Smooth muscle cell (in vitro differentiated cells): ENCODE measurements around the gene TMEM98. TPM values are rescaled to one million over a fixed set of nuclear protein-coding genes. Genes with fewer than 3 reads are reported as not detected.
"Not testable (repeated sequence)": the region's sequence is repeated elsewhere in the genome, so short reads cannot be mapped to it uniquely, and the experiment has no call there.

Source experiments
- DNase-seq: peaks from one replicate; lab custom pipeline; 2025; ENCODE audit not compliant: unreplicated experiment; lab: John Stamatoyannopoulos, UW
- H2AFZ ChIP-seq: fragments of 200-600 bp; sonication (generic); 2 replicates; pipeline ENCODE4 v1.6.0; 2016; ENCODE audit warnings: antibody characterized with exemption, low read depth, mild to moderate bottlenecking
- H3F3A ChIP-seq: fragments of 200-600 bp; sonication (generic); 2 replicates; pipeline ENCODE4 v1.6.0; 2017; ENCODE audit warnings: antibody characterized with exemption, low read depth
- H3K27ac ChIP-seq: fragments of 200-600 bp; sonication (generic); 2 replicates; pipeline ENCODE4 v1.5.1; 2016; ENCODE audit warnings: low read depth, mild to moderate bottlenecking
- H3K27me3 ChIP-seq: fragments of 200-600 bp; sonication (generic); 2 replicates; pipeline ENCODE4 v1.6.1; 2016; ENCODE audit warnings: low read depth, mild to moderate bottlenecking
- H3K36me3 ChIP-seq: fragments of 200-600 bp; sonication (generic); 2 replicates; pipeline ENCODE4 v1.5.1; 2016; ENCODE audit warnings: low read depth
- H3K4me1 ChIP-seq: fragments of 200-600 bp; sonication (generic); 2 replicates; pipeline ENCODE4 v1.5.1; 2016; ENCODE audit warnings: low read depth
- H3K4me2 ChIP-seq: fragments of 200-600 bp; sonication (generic); 2 replicates; pipeline ENCODE4 v1.6.0; 2016; ENCODE audit warnings: mild to moderate bottlenecking
- H3K4me3 ChIP-seq: fragments of 200-600 bp; sonication (generic); 2 replicates; pipeline ENCODE4 v1.5.1; 2016; ENCODE audit warnings: mild to moderate bottlenecking
- H3K79me2 ChIP-seq: fragments of 200-600 bp; sonication (generic); 2 replicates; pipeline ENCODE4 v1.6.0; 2016; ENCODE audit warnings: low read depth, mild to moderate bottlenecking
- H3K9ac ChIP-seq: fragments of 200-600 bp; sonication (generic); 2 replicates; pipeline ENCODE4 v1.6.0; 2016; ENCODE audit warnings: low read depth
- H3K9me3 ChIP-seq: fragments of 200-600 bp; sonication (generic); replicated peaks from 2 replicates; pipeline ENCODE4 v1.5.1; 2016; ENCODE audit warnings: low read depth
- H4K20me1 ChIP-seq: fragments of 200-600 bp; sonication (generic); 2 replicates; pipeline ENCODE4 v1.6.0; 2016; ENCODE audit warnings: low read depth
- WGBS: methylation state at CpG from one replicate; pipeline ENCODE4 v1.1.7; 2016; ENCODE audit warnings: low lambda C conversion rate; 5-methylcytosine and 5-hydroxymethylcytosine counted together
- polyA plus RNA-seq: library from polyadenylated mRNA; unstranded; fragments of >200 nt; fragmentation: Nextera tagmentation; extraction: Ambion mirVana; gene quantifications from 2 replicates; pipeline ENCODE4 v1.2.1, GENCODE V29; 2016
- total RNA-seq: library from RNA; depleted of rRNA; stranded (reverse); fragments of >200 nt; gene quantifications from 2 replicates; pipeline ENCODE4 v1.2.3, GENCODE V29; 2014
- TF ChIP-seq, protein P1 (sequence below): fragments of 200-600 bp; sonication (generic); IDR thresholded peaks from 2 replicates; pipeline ENCODE4 v1.5.1; 2017; ENCODE audit warnings: borderline replicate concordance, mild to moderate bottlenecking, antibody characterized with exemption; ENCODE audit not compliant: insufficient read depth, poor library complexity, severe bottlenecking

The TMEM98 gene
- total and polyA plus RNA-seq, 2 experiments from 2014 or later, result 190 to 222 TPM

- Histone ChIP-seq H3K27ac (peak overlapping the region; percentile 56), H2AFZ (peak overlapping the region; percentile 74), H3K4me1 (peaks cover 5% of the 10 kb centered on the region), H3K4me3 (no peak overlapping the region), H3F3A (peaks cover 6% of the 10 kb centered on the region), H3K79me2 (no peaks in the 10 kb centered on the region), H3K27me3 (no peaks in the 10 kb centered on the region), H3K36me3 (no peaks in the 10 kb centered on the region), H4K20me1 (no peaks in the 10 kb centered on the region), H3K4me2 (no peak overlapping the region), H3K9me3 (no peaks in the 10 kb centered on the region), H3K9ac (no peak overlapping the region)
- no peak for DNase-seq
- WGBS, result 68% methylated on average over 6 of the region's 6 CpGs
- TF ChIP-seq, protein P1, sequence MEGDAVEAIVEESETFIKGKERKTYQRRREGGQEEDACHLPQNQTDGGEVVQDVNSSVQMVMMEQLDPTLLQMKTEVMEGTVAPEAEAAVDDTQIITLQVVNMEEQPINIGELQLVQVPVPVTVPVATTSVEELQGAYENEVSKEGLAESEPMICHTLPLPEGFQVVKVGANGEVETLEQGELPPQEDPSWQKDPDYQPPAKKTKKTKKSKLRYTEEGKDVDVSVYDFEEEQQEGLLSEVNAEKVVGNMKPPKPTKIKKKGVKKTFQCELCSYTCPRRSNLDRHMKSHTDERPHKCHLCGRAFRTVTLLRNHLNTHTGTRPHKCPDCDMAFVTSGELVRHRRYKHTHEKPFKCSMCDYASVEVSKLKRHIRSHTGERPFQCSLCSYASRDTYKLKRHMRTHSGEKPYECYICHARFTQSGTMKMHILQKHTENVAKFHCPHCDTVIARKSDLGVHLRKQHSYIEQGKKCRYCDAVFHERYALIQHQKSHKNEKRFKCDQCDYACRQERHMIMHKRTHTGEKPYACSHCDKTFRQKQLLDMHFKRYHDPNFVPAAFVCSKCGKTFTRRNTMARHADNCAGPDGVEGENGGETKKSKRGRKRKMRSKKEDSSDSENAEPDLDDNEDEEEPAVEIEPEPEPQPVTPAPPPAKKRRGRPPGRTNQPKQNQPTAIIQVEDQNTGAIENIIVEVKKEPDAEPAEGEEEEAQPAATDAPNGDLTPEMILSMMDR, result no peak
These were observed 47.1 kb upstream of the TMEM98 start for GRCh38 chr17:32880671-32881453.

GRCh38 chr17:32882029-32882428, 45.9 kb upstream of the TMEM98 start:
- 81% methylated on average over 6 of the region's 6 CpGs for WGBS
- Histone ChIP-seq H3K9ac (no peak overlapping the region), H3K9me3 (no peaks in the 10 kb centered on the region)

DNA sequence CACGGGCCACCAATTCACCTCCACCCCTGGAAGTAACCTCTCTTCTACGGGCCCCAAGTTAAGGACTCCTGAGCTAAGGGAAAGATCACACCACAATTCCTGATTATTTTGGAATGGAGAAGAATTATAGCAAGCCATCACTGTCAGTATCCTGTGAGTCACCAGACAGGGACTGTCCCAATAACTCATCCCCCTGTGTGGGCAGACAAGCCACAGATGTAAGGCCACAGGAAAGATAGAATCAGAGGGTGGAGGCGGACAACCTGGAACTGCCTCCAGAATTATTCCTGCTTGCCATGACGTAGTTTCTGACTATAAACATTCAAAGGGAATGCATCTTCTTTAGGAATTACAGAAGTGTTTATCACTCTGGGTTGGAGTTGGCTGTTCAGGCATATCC, 45.2 kb upstream of the TMEM98 start:
- no peak for DNase-seq
- WGBS, result 32% methylated on average over 4 of the region's 4 CpGs

More at GRCh38 chr17:32882029-32882428, 45.9 kb upstream of the TMEM98 start:
- TF ChIP-seq, protein P1, result no peak
- Histone ChIP-seq H4K20me1 (no peaks in the 10 kb centered on the region), H3K4me1 (peaks cover 5% of the 10 kb centered on the region), H3K36me3 (no peaks in the 10 kb centered on the region), H3F3A (peaks cover 6% of the 10 kb centered on the region), H3K27ac (peak overlapping the region; percentile 56), H2AFZ (peak overlapping the region; percentile 30), H3K27me3 (no peaks in the 10 kb centered on the region), H3K79me2 (no peaks in the 10 kb centered on the region), H3K4me3 (no peak overlapping the region), H3K4me2 (no peak overlapping the region)
- no peak for DNase-seq

DNA sequence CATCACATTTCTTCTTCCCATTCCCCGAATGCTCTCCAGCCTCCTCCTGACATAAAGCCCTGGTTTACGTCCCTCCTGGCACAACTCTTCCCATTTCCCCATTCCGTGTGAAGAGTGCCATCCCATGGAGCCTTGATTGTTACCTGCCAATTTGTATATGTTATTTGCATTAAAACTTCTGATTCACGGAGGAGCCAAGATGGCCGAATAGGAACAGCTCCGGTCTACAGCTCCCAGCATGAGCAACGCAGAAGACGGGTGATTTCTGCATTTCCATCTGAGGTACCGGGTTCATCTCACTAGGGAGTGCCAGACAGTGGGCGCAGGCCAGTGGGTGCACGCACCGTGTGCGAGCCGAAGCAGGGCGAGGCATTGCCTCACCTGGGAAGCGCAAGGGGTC, 41.0 kb upstream of the TMEM98 start:
- not testable (repeated sequence) for H3K9me3 ChIP-seq, H3F3A ChIP-seq, H3K4me3 ChIP-seq, H3K27ac ChIP-seq, H2AFZ ChIP-seq, H3K36me3 ChIP-seq, H3K27me3 ChIP-seq, H3K79me2 ChIP-seq, DNase-seq, H4K20me1 ChIP-seq, H3K9ac ChIP-seq, H3K4me1 ChIP-seq, H3K4me2 ChIP-seq
- 89% methylated on average over 9 of the region's 16 CpGs for WGBS

More for the DNA sequence above, 45.2 kb upstream of the TMEM98 start:
- Histone ChIP-seq H3K4me3 (no peak overlapping the region), H3K9ac (no peak overlapping the region), H3K79me2 (no peaks in the 10 kb centered on the region), H2AFZ (no peak overlapping the region), H4K20me1 (no peaks in the 10 kb centered on the region), H3K4me2 (no peak overlapping the region), H3F3A (peaks cover 6% of the 10 kb centered on the region), H3K27ac (peak overlapping the region; percentile 56), H3K4me1 (peaks cover under 1% of the 10 kb centered on the region), H3K27me3 (no peaks in the 10 kb centered on the region), H3K9me3 (no peaks in the 10 kb centered on the region), H3K36me3 (no peaks in the 10 kb centered on the region)
- TF ChIP-seq, protein P1, result no peak

GRCh38 chr17:32887410-32887809, 40.5 kb upstream of the TMEM98 start:
- H3K79me2 ChIP-seq, H3K4me2 ChIP-seq, H3K4me3 ChIP-seq, DNase-seq, H3K9me3 ChIP-seq, H3K4me1 ChIP-seq, H2AFZ ChIP-seq, H3K36me3 ChIP-seq, H3K27me3 ChIP-seq, H3K27ac ChIP-seq, H4K20me1 ChIP-seq, H3K9ac ChIP-seq, H3F3A ChIP-seq: not testable (repeated sequence)
- WGBS, result 57% methylated on average over 4 of the region's 14 CpGs
